ENCODE measurements around the gene PIGN. TPM values are rescaled to one million over a fixed set of nuclear protein-coding genes. Genes with fewer than 3 reads are reported as not detected.
"Not testable (repeated sequence)": the region's sequence is repeated elsewhere in the genome, so short reads cannot be mapped to it uniquely, and the experiment has no call there.

PIGN gene
- total and polyA plus RNA-seq, 4 donors: 7.6 to 32.2 (median 16.6) TPM

DNA sequence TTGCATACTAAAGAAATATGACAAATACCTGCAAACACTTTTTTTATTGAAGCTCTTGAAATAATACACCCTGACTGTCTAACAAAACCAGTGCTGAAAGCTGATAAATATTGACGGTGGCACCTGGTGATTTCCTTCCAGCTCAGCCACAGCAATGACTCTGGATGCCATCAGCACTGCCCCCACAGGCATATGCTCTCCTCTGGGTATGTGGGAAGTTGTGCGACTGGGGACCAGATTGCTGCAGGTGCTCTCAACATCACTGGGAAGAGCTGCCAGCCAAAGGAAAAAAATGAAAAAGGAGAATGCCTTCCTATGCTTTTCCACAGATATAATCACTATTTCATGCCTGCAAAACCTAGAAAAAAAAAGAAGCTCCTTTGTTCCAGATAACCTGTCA lies 141.5 kb downstream of the PIGN start:
- no peak for ATAC-seq (ENCODE audit: low FRiP score)
- Histone ChIP-seq H3K27ac (ENCODE audit: low read depth in 1 of 2, low read length in 2 of 2) (no peak overlapping the region), H3K4me3 (ENCODE audit: low read length in 2 of 2) (no peak overlapping the region), H3K27me3 (ENCODE audit: control insufficient read depth in 1 of 2, insufficient read depth in 2 of 2, low read length in 1 of 2) (no peaks in the 10 kb centered on the region), H3K36me3 (ENCODE audit: control insufficient read depth in 1 of 2, insufficient read depth in 2 of 2, low read length in 1 of 2) (peaks cover 0 to 3% of the 10 kb centered on the region in 2 donors), H3K4me1 (ENCODE audit: control insufficient read depth in 1 of 2, insufficient read depth in 2 of 2, low read length in 2 of 2) (no peaks in the 10 kb centered on the region), H3K9me3 (ENCODE audit: control insufficient read depth, low read length) (no peaks in the 10 kb centered on the region)
- intact Hi-C loops (cut with DNase I): no loop called here
- WGBS, 2 donors: 82 to 85% methylated on average over 2 of the region's 2 CpGs
- no peak for DNase-seq

DNA sequence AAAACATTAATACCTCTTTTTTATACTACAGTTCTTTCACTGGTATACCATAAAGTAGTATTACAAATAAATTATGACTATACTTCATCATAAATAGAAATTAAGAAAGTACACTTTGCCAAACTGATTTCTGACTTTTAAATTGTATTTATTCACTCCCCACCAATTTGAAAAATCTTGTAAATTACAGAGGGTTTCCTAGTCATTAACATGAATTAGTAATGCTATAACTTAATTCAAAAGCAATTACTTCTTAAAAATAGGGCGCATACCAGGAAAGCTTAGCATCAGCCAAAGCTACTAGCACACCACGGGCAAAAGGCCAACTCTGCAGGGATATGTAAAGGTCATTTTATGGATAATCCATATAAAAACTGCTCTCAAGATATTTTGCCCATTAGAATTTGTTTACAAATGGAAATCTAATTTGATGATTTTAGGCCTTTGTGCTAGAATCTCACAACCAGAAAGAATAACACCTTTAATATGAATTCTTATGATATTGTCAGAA lies 142.3 kb downstream of the PIGN start:
- Histone ChIP-seq H3K27me3 (ENCODE audit: control insufficient read depth in 1 of 2, insufficient read depth in 2 of 2, low read length in 1 of 2) (no peaks in the 10 kb centered on the region), H3K9me3 (ENCODE audit: control insufficient read depth, low read length) (no peaks in the 10 kb centered on the region), H3K4me1 (ENCODE audit: control insufficient read depth in 1 of 2, insufficient read depth in 2 of 2, low read length in 2 of 2) (no peaks in the 10 kb centered on the region), H3K27ac (ENCODE audit: low read depth in 1 of 2, low read length in 2 of 2) (no peak overlapping the region), H3K4me3 (ENCODE audit: low read length in 2 of 2) (no peak overlapping the region), H3K36me3 (ENCODE audit: control insufficient read depth in 1 of 2, insufficient read depth in 2 of 2, low read length in 1 of 2) (peaks cover 0 to 3% of the 10 kb centered on the region in 2 donors)
- intact Hi-C loops (cut with DNase I): no loop called here
- DNase-seq (no peak), ATAC-seq (ENCODE audit: low FRiP score) (no peak)
- 62 to 67% methylated on average over 2 of the region's 2 CpGs for WGBS, 2 donors

DNA sequence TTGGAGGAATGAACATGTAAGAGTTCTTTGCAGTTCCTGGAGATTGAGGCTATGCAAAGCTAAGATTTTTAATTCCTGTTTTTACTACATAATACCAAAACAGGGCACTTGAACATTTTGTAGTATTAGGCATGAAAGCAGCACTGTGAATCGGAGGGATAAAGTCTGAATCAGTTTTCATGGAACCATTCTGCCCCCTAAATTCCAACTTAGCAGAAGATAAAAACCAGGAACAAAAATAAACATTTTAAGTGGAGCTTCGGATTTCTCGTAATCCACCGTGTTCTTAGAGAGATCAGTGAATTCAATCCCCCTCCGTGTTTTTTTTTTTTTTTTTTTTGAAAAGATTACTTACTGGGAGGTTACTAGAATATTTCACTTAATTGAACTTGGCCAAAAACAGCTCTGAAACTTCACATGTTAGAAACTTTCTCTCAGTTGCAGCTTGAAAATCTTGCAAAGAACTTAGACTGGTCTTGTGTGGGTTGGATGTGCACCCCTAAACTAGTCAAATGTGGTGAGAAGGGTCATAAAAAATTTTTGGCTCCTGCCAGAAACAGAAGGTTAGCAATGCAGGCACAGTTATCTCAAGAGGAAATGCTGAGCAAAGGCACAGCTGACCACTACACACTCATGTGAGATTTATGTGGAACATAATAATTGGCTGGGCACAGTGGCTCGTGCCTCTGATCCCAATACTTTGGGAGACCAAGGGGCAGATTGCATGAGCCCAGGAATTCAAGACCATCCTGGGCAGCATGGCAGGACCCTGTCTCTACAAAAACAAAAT lies 148.7 kb downstream of the PIGN start:
- Histone ChIP-seq H3K9me3 (ENCODE audit: control insufficient read depth, low read length) (no peaks in the 10 kb centered on the region), H3K27me3 (ENCODE audit: control insufficient read depth in 1 of 2, insufficient read depth in 2 of 2, low read length in 1 of 2) (no peaks in the 10 kb centered on the region), H3K36me3 (ENCODE audit: control insufficient read depth in 1 of 2, insufficient read depth in 2 of 2, low read length in 1 of 2) (no peaks in the 10 kb centered on the region), H3K4me3 (ENCODE audit: low read length in 2 of 2) (no peak overlapping the region), H3K27ac (ENCODE audit: low read depth in 1 of 2, low read length in 2 of 2) (peak overlapping the region in 1 of 2 donors; percentile 25), H3K4me1 (ENCODE audit: control insufficient read depth in 1 of 2, insufficient read depth in 2 of 2, low read length in 2 of 2) (no peaks in the 10 kb centered on the region)
- WGBS, 2 donors: 4 to 8% methylated on average over 6 of the region's 6 CpGs
- intact Hi-C loops (cut with DNase I): loop anchor here in 1 of 2 donors (10.0 kb wide), 1 partner anchor 77 kb away; no protein-coding TSS in a partner anchor
- DNase-seq (no peak), ATAC-seq (ENCODE audit: low FRiP score) (peak; percentile 78)

DNA sequence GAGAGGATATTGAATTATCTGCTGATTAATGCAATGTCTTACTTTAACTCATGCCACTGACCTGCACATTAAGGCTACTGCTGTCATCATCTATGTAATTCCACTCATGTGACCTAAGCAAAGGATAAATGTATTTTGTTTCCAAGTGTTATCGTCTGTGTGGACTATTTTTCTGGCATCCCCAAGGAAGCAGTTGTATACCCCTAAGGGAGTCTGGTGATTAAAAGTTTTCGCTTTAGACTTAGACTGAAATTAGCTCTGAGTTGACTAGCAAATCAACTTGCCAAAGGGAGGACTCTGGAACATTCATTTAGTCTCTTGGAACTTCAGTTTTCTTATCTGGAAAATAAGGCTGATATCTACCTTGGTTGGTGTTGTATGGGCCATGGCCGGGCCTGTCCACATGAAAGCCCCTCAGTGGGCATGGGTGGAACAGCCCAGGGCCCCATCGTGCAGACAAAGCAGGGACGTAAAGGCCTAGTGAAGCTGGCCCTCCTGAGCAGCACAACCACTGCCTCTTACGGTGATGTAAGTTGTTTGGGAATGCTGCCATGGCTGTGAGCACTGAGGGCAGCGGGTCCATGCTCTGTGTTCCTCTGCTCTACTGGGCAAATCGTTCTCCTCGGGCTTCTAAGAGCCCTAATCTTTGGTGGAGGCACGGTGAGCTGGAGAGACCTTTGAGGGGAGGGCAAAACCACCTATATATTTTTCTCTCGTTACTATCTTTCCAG lies 149.7 kb downstream of the PIGN start:
- DNase-seq: no peak
- Histone ChIP-seq H3K27ac (ENCODE audit: low read depth in 1 of 2, low read length in 2 of 2) (no peak overlapping the region), H3K9me3 (ENCODE audit: control insufficient read depth, low read length) (no peaks in the 10 kb centered on the region), H3K4me1 (ENCODE audit: control insufficient read depth in 1 of 2, insufficient read depth in 2 of 2, low read length in 2 of 2) (no peaks in the 10 kb centered on the region), H3K4me3 (ENCODE audit: low read length in 2 of 2) (no peak overlapping the region), H3K36me3 (ENCODE audit: control insufficient read depth in 1 of 2, insufficient read depth in 2 of 2, low read length in 1 of 2) (no peaks in the 10 kb centered on the region), H3K27me3 (ENCODE audit: control insufficient read depth in 1 of 2, insufficient read depth in 2 of 2, low read length in 1 of 2) (no peaks in the 10 kb centered on the region)
- intact Hi-C loops (cut with DNase I): loop anchor here in 1 of 2 donors (10.0 kb wide), 1 partner anchor 78 kb away; no protein-coding TSS in a partner anchor
- ATAC-seq (ENCODE audit: low FRiP score): peak; percentile 84
- WGBS, 2 donors: 70 to 72% methylated on average over 11 of the region's 11 CpGs

DNA sequence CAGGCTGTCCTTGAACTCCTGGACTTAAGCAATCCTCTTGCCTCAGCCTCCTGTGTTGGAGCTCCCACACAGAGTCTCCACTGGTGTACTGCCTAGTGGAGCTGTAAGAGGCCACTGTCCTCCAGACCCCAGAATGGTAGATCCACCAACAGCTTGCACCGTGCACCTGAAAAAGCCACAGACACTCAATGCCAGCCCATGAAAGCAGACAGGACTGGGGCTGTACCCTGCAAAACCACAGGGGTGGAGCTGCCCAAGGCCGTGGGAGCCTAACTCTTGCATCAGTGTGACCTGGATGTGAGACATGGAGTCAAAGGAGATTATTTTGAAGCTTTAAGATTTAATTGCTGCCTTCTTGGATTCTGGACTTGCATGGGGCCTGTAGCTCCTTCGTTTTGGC lies 152.6 kb downstream of the PIGN start:
- not testable (repeated sequence) for H3K36me3 ChIP-seq (ENCODE audit: control insufficient read depth in 1 of 2, insufficient read depth in 2 of 2, low read length in 1 of 2); ATAC-seq (ENCODE audit: low FRiP score); DNase-seq; H3K9me3 ChIP-seq (ENCODE audit: control insufficient read depth, low read length); H3K27ac ChIP-seq (ENCODE audit: low read depth in 1 of 2, low read length in 2 of 2); H3K4me3 ChIP-seq (ENCODE audit: low read length in 2 of 2); H3K4me1 ChIP-seq (ENCODE audit: control insufficient read depth in 1 of 2, insufficient read depth in 2 of 2, low read length in 2 of 2); H3K27me3 ChIP-seq (ENCODE audit: control insufficient read depth in 1 of 2, insufficient read depth in 2 of 2, low read length in 1 of 2)
- intact Hi-C loops (cut with DNase I): loop anchor here in 1 of 2 donors (10.0 kb wide), 1 partner anchor 81 kb away; no protein-coding TSS in a partner anchor
- WGBS, 2 donors: 94 to 96% methylated on average over 3 of the region's 3 CpGs

DNA sequence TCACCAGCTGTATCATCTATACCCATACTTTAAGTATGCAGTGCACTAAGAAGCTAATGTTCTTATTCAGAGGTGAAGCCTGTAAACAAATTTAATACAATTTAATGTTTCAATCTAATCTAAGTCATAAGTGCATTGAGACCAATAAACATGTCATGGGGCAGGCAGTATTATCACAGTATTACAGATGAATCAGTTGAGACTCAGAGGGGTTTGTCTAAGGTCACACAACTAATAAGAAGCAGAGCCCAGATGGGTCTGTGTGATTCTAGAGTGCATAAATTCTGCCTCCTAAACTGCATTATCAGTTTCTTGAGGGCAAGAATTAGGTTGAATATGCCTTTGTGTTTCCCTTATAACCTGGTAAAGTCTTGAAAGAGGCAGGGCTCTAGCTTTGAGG lies 153.1 kb downstream of the PIGN start:
- intact Hi-C loops (cut with DNase I): loop anchor here in 1 of 2 donors (10.0 kb wide), 1 partner anchor 81 kb away; no protein-coding TSS in a partner anchor

DNA sequence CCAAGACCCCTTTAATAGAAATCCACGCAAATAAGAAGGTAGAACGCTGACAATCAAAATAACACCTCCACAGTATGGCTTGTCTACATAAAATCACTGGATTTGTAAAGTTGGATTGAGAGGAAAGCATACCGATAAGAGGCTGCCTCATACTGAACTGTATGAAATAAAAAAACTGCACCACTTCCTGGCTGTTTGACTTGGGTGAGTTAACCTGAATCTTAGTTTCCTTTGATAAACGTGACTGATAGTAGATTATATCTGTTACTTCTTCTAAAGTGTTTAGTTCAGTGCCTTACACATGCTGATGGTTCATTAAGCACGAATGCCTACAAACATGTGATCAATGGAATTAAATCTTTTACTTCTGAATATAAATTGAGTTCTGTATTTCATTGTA lies 153.6 kb downstream of the PIGN start:
- Histone ChIP-seq H3K27ac (ENCODE audit: low read depth in 1 of 2, low read length in 2 of 2) (no peak overlapping the region), H3K4me1 (ENCODE audit: control insufficient read depth in 1 of 2, insufficient read depth in 2 of 2, low read length in 2 of 2) (no peaks in the 10 kb centered on the region), H3K4me3 (ENCODE audit: low read length in 2 of 2) (no peak overlapping the region), H3K36me3 (ENCODE audit: control insufficient read depth in 1 of 2, insufficient read depth in 2 of 2, low read length in 1 of 2) (no peaks in the 10 kb centered on the region), H3K9me3 (ENCODE audit: control insufficient read depth, low read length) (no peaks in the 10 kb centered on the region), H3K27me3 (ENCODE audit: control insufficient read depth in 1 of 2, insufficient read depth in 2 of 2, low read length in 1 of 2) (no peaks in the 10 kb centered on the region)
- intact Hi-C loops (cut with DNase I): loop anchor here in 1 of 2 donors (10.0 kb wide), 1 partner anchor 82 kb away; no protein-coding TSS in a partner anchor
- ATAC-seq (ENCODE audit: low FRiP score): no peak
- 91 to 94% methylated on average over 5 of the region's 5 CpGs for WGBS, 2 donors
- DNase-seq: no peak

More for the DNA sequence above, 153.1 kb downstream of the PIGN start:
- H3K9me3 ChIP-seq (ENCODE audit: control insufficient read depth, low read length): no peaks in the 10 kb centered on the region
- no peak overlapping the region for H3K4me3 ChIP-seq (ENCODE audit: low read length in 2 of 2)
- H3K36me3 ChIP-seq (ENCODE audit: control insufficient read depth in 1 of 2, insufficient read depth in 2 of 2, low read length in 1 of 2): no peaks in the 10 kb centered on the region
- H3K27ac ChIP-seq (ENCODE audit: low read depth in 1 of 2, low read length in 2 of 2): no peak overlapping the region
- no peak for DNase-seq
- ATAC-seq (ENCODE audit: low FRiP score): no peak
- H3K27me3 ChIP-seq (ENCODE audit: control insufficient read depth in 1 of 2, insufficient read depth in 2 of 2, low read length in 1 of 2): no peaks in the 10 kb centered on the region
- no peaks in the 10 kb centered on the region for H3K4me1 ChIP-seq (ENCODE audit: control insufficient read depth in 1 of 2, insufficient read depth in 2 of 2, low read length in 2 of 2)

DNA sequence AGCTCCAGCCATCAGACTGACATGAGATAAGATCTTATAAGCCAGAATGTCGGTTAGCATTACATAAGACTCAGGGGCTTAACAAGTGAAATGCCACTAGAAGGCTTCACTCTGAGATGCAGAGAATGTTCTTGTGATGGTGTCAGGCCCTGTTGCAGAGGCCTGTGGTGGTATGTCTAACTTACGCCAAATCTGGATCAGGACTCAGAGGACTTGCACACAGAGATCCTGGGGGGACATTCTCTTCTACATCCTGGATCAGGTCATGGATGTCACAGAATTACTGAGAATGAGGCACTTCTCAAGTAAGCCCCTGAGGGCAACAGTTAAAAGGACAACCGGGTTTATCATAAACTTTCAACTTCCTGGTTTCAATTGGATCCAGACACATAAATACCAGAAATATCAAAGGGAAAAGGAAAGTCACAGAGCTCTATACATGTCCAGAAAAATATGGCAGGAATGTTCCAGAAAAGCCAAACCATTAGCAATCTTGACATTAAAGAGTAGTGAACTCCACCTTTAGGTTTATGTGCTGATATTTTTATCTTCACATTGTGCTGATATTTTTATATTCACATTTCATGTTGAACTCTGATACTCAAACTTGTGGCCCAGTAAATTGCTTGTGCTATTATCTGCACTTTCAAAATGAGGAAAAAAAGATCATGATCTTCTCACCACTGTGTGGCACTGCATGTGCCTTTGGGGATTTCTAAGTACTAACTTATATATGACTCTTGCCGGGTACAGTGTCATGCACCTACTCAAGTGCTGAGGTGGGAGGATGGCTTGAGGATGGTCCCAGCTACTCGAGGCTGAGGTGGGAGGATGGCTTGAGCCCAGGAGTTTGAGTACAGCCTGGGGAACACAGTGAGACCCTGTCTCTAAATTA lies 156.5 kb downstream of the PIGN start:
- no peak for ATAC-seq (ENCODE audit: low FRiP score)
- no peaks in the 10 kb centered on the region for H3K4me1 ChIP-seq (ENCODE audit: control insufficient read depth in 1 of 2, insufficient read depth in 2 of 2, low read length in 2 of 2)
- WGBS, 2 donors: 58 to 61% methylated on average over 5 of the region's 5 CpGs
- intact Hi-C loops (cut with DNase I): loop anchor here in 1 of 2 donors (10.0 kb wide), 1 partner anchor 84 kb away; no protein-coding TSS in a partner anchor
- no peaks in the 10 kb centered on the region for H3K27me3 ChIP-seq (ENCODE audit: control insufficient read depth in 1 of 2, insufficient read depth in 2 of 2, low read length in 1 of 2)
- H3K9me3 ChIP-seq (ENCODE audit: control insufficient read depth, low read length): no peaks in the 10 kb centered on the region
- H3K4me3 ChIP-seq (ENCODE audit: low read length in 2 of 2): no peak overlapping the region
- no peak for DNase-seq
- H3K27ac ChIP-seq (ENCODE audit: low read depth in 1 of 2, low read length in 2 of 2): no peak overlapping the region
- H3K36me3 ChIP-seq (ENCODE audit: control insufficient read depth in 1 of 2, insufficient read depth in 2 of 2, low read length in 1 of 2): no peaks in the 10 kb centered on the region

Data from aorta (tissue), 5 donors.